ENCODE data around the gene RAB5B. TPM values are rescaled to one million over a fixed set of nuclear protein-coding genes. Genes with fewer than 3 reads are reported as not detected.

The RAB5B gene
- total RNA-seq, 2 donors from 2014 or later: 91.3 to 95.5 TPM

- no peak overlapping the region for H3K27ac Mint-ChIP-seq
- no peaks in the 10 kb centered on the region for H3K36me3 Mint-ChIP-seq (ENCODE audit: low read depth)
- peak; percentile 99 for DNase-seq
- H3K27me3 Mint-ChIP-seq (ENCODE audit: insufficient read depth): peaks cover 38% of the 10 kb centered on the region
- WGBS, 2 experiments (ENCODE audit: insufficient coverage in 1 of 2, insufficient read length in 1 of 2): 19 to 30% methylated on average over 16 to 18 of the region's 18 CpGs
- peak overlapping the region; percentile 20 for H3K4me3 Mint-ChIP-seq
- H3K4me3 ChIP-seq (ENCODE audit: low read length): no peak overlapping the region
- H3K27me3 ChIP-seq (ENCODE audit: control insufficient read depth, insufficient read depth, low read length, poor library complexity, severe bottlenecking): peaks cover 4% of the 10 kb centered on the region
- TF ChIP-seq CTCF (conservative IDR thresholded peaks at IDR 0.05): peak; percentile 95
- peaks cover 7% of the 10 kb centered on the region for H3K4me1 Mint-ChIP-seq
- no peaks in the 10 kb centered on the region for H3K9me3 ChIP-seq (ENCODE audit: control insufficient read depth, low read length)
- no peaks in the 10 kb centered on the region for H3K4me1 ChIP-seq (ENCODE audit: control insufficient read depth, insufficient read depth, low read length)
- H3K27ac ChIP-seq (ENCODE audit: low read depth, low read length): no peak overlapping the region
- no peaks in the 10 kb centered on the region for H3K36me3 ChIP-seq (ENCODE audit: control insufficient read depth, insufficient read depth, low read length)
- H3K9me3 Mint-ChIP-seq: no peaks in the 10 kb centered on the region
- H3K9ac ChIP-seq (ENCODE audit: extremely low read depth, low read length, poor library complexity, severe bottlenecking): no peak overlapping the region
These were observed 33.7 kb upstream of the RAB5B start for GRCh38 chr12:55940065-55940732.

- 80 to 88% methylated on average over 1 to 4 of the region's 4 CpGs for WGBS, 2 experiments (ENCODE audit: insufficient coverage in 1 of 2, insufficient read length in 1 of 2)
- H3K27ac Mint-ChIP-seq: no peak overlapping the region
- no peaks in the 10 kb centered on the region for H3K36me3 ChIP-seq (ENCODE audit: control insufficient read depth, insufficient read depth, low read length)
- H3K27me3 Mint-ChIP-seq (ENCODE audit: insufficient read depth): peaks cover 19% of the 10 kb centered on the region
- H3K27me3 ChIP-seq (ENCODE audit: control insufficient read depth, insufficient read depth, low read length, poor library complexity, severe bottlenecking): peaks cover 4% of the 10 kb centered on the region
- peaks cover 7% of the 10 kb centered on the region for H3K4me1 Mint-ChIP-seq
- DNase-seq: no peak
- no peaks in the 10 kb centered on the region for H3K36me3 Mint-ChIP-seq (ENCODE audit: low read depth)
- H3K4me3 ChIP-seq (ENCODE audit: low read length): no peak overlapping the region
- TF ChIP-seq CTCF (conservative IDR thresholded peaks at IDR 0.05): no peak
- no peak overlapping the region for H3K27ac ChIP-seq (ENCODE audit: low read depth, low read length)
- H3K4me1 ChIP-seq (ENCODE audit: control insufficient read depth, insufficient read depth, low read length): no peaks in the 10 kb centered on the region
- no peak overlapping the region for H3K9ac ChIP-seq (ENCODE audit: extremely low read depth, low read length, poor library complexity, severe bottlenecking)
- no peak overlapping the region for H3K4me3 Mint-ChIP-seq
- no peaks in the 10 kb centered on the region for H3K9me3 Mint-ChIP-seq
- H3K9me3 ChIP-seq (ENCODE audit: control insufficient read depth, low read length): no peaks in the 10 kb centered on the region
These were observed 31.8 kb upstream of the RAB5B start for GRCh38 chr12:55942055-55942454.

GRCh38 chr12:55942577-55943136 lies 31.2 kb upstream of the RAB5B start:
- no peak for TF ChIP-seq CTCF (conservative IDR thresholded peaks at IDR 0.05)
- no peaks in the 10 kb centered on the region for H3K36me3 Mint-ChIP-seq (ENCODE audit: low read depth)
- no peak overlapping the region for H3K27ac Mint-ChIP-seq
- Histone ChIP-seq H3K27ac (ENCODE audit: low read depth, low read length) (no peak overlapping the region), H3K9me3 (ENCODE audit: control insufficient read depth, low read length) (no peaks in the 10 kb centered on the region), H3K36me3 (ENCODE audit: control insufficient read depth, insufficient read depth, low read length) (no peaks in the 10 kb centered on the region), H3K9ac (ENCODE audit: extremely low read depth, low read length, poor library complexity, severe bottlenecking) (no peak overlapping the region), H3K4me1 (ENCODE audit: control insufficient read depth, insufficient read depth, low read length) (no peaks in the 10 kb centered on the region), H3K27me3 (ENCODE audit: control insufficient read depth, insufficient read depth, low read length, poor library complexity, severe bottlenecking) (peaks cover 4% of the 10 kb centered on the region), H3K4me3 (ENCODE audit: low read length) (no peak overlapping the region)
- 93 to 100% methylated on average over 1 of the region's 1 CpG for WGBS, 2 experiments (ENCODE audit: insufficient coverage in 1 of 2, insufficient read length in 1 of 2)
- H3K4me1 Mint-ChIP-seq: peaks cover 7% of the 10 kb centered on the region
- no peak for DNase-seq
- H3K27me3 Mint-ChIP-seq (ENCODE audit: insufficient read depth): peaks cover 14% of the 10 kb centered on the region
- H3K9me3 Mint-ChIP-seq: no peaks in the 10 kb centered on the region
- no peak overlapping the region for H3K4me3 Mint-ChIP-seq

Data from endodermal cell (in vitro differentiated cells).